AG04450 (cell line): ENCODE data around the gene TTLL9. TPM values are rescaled to one million over a fixed set of nuclear protein-coding genes. Genes with fewer than 3 reads are reported as not detected.

ENCODE experiments used
- CTCF ChIA-PET: fragments of 300-600, 350-600 bp; formaldehyde crosslinking; extraction: SDS; loops from one replicate; lab custom pipeline; 2022; ENCODE audit warnings: antibody characterized with exemption, inconsistent platforms; lab: Charles Lee
- POLR2A ChIA-PET: fragments of 350-600 bp; formaldehyde crosslinking; extraction: SDS; loops from one replicate; lab custom pipeline; 2021; ENCODE audit warnings: antibody characterized with exemption, inconsistent platforms; lab: Yijun Ruan, JAX
- DNase-seq: peaks from one replicate; pipeline ENCODE4 v3.0.0-alpha.2; 2011; ENCODE audit warnings: low read depth, low spot score
- H3K27ac ChIP-seq: one replicate; pipeline ENCODE4 v1.5.1; 2012; ENCODE audit warnings: low read depth, low read length, control low read depth
- H3K27me3 ChIP-seq: one replicate; pipeline ENCODE4 v1.6.0; 2012; ENCODE audit warnings: low read length; ENCODE audit not compliant: control insufficient read depth, insufficient read depth
- H3K4me3 ChIP-seq: 2 replicates; pipeline ENCODE4 v1.5.1; 2011; ENCODE audit warnings: mild to moderate bottlenecking, low read depth, low read length, control low read depth
- H3K9me3 ChIP-seq: 2 replicates; pipeline ENCODE4 v1.5.1; 2012; ENCODE audit warnings: low read length; ENCODE audit not compliant: control insufficient read depth, insufficient read depth
- CTCF ChIP-seq: IDR thresholded peaks from 2 replicates; pipeline ENCODE4 v1.5.1; 2011; ENCODE audit warnings: low read depth, low read length, control low read depth, inconsistent platforms
- polyA plus RNA-seq: library from polyadenylated mRNA; depleted of rRNA; stranded (reverse); fragments of >200 nt; gene quantifications from 2 replicates; pipeline ENCODE4 v1.2.3, GENCODE V29; 2011

Gene TTLL9
- polyA plus RNA-seq, 1 experiment, result not detected

DNA sequence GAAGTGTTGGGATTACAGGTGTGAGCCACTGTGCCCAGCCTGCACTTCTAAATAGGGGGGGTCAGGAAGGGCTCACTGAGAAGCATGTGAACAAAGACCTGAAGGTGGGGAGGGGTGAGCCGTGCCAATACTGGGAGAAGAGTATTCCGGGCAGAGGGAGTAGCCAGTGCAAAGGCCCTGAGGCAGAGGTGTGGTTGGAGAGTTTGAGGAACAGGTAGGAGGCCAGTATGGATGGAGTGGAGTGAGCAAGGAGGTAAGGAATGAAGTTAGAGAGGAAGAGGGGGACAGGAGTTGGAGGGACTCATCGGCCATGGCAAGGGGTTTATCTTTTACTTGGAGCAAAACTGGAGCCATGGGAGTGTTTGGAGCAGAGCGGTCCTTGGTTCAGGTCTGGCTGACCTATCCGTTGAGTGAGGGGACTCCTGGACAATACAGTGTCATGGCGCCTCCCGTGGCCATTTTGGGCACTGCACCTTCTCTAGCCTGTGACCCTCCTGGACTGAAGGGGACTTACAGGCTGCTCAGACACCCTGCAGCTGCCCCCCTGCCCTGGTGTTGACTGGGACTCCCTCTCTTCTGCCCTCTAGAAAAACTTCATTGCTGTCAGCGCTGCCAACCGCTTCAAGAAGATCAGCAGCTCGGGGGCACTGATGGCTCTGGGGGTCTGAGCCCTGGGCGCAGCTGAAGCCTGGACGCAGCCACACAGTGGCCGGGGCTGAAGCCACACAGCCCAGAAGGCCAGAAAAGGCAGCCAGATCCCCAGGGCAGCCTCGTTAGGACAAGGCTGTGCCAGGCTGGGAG, 37.1 kb upstream of the TTLL9 start:
- CTCF ChIA-PET, result interaction anchor here (0.6 to 1.4 kb wide), 4 partner anchors 13 to 172 kb away, joined by 3 to 6 read pairs (median 3); no protein-coding TSS in a partner anchor
- POLR2A ChIA-PET, result interaction anchor here (0.6 kb wide), 2 partner anchors 16 to 192 kb away, joined by 3 to 6 read pairs; no protein-coding TSS in a partner anchor
- DNase-seq, result no peak
- Histone ChIP-seq H3K27me3 (peaks cover 3% of the 10 kb centered on the region), H3K27ac (peak overlapping the region; percentile 11), H3K9me3 (no peaks in the 10 kb centered on the region; the same call in 1 of the 2 replicates), H3K4me3 (no peak overlapping the region)
- peak; percentile 83 for TF ChIP-seq CTCF

GRCh38 chr20:31833931-31834521, 36.4 kb upstream of the TTLL9 start:
- Histone ChIP-seq H3K27ac (no peak overlapping the region), H3K4me3 (no peak overlapping the region), H3K9me3 (no peaks in the 10 kb centered on the region; the same call in 1 of the 2 replicates), H3K27me3 (peaks cover 2% of the 10 kb centered on the region)
- ChIA-PET CTCF (interaction anchor here (0.6 to 4.9 kb wide), 6 partner anchors 11 to 173 kb away, joined by 3 to 21 read pairs (median 4); partner anchors contain the start of gene PDRG1), POLR2A (interaction anchor here (0.6 kb wide), 1 partner anchor 16 kb away, joined by 3 read pairs; no protein-coding TSS in a partner anchor)
- DNase-seq, result no peak
- TF ChIP-seq CTCF, result no peak

- Histone ChIP-seq H3K27ac (no peak overlapping the region), H3K4me3 (no peak overlapping the region), H3K9me3 (no peaks in the 10 kb centered on the region; the same call in 1 of the 2 replicates), H3K27me3 (peaks cover 2% of the 10 kb centered on the region)
- POLR2A ChIA-PET, result no interaction called here
- CTCF ChIA-PET, result interaction anchor here (1.9 to 4.9 kb wide), 4 partner anchors 11 to 116 kb away, joined by 4 to 25 read pairs (median 22); partner anchors contain the start of gene PDRG1
- DNase-seq, result no peak
- TF ChIP-seq CTCF, result no peak
Observed at GRCh38 chr20:31835554-31835953, 34.9 kb upstream of the TTLL9 start.

- H3K4me3 ChIP-seq, result no peak overlapping the region
- DNase-seq, result peak; percentile 74
- CTCF ChIA-PET, result interaction anchor here (1.0 to 4.9 kb wide), 4 partner anchors 11 to 116 kb away, joined by 3 to 25 read pairs (median 22); partner anchors contain the start of gene PDRG1
- POLR2A ChIA-PET, result no interaction called here
- H3K27me3 ChIP-seq, result peaks cover 2% of the 10 kb centered on the region
- no peaks in the 10 kb centered on the region; the same call in 1 of the 2 replicates for H3K9me3 ChIP-seq
- TF ChIP-seq CTCF, result no peak
- peak overlapping the region; percentile 11 for H3K27ac ChIP-seq
Observed at GRCh38 chr20:31835977-31836852, 34.2 kb upstream of the TTLL9 start.
